K562 (cell line): Measurements from ENCODE around the gene DDIT3. TPM values are rescaled to one million over a fixed set of nuclear protein-coding genes. Genes with fewer than 3 reads are reported as not detected.

ENCODE experiments used
- CBX5 ChIP-seq: IDR thresholded peaks from 2 replicates; pipeline ENCODE4 v1.6.1; 2014; ENCODE audit warnings: low read depth, borderline replicate concordance
- CREB1 ChIP-seq, 2 experiments: sonication (generic) in 1 of 2; formaldehyde crosslinking in 1 of 2; IDR thresholded peaks; 2 replicates each; pipeline versions ENCODE4 v1.6.1 to v1.8.0; 2012 to 2022; ENCODE audit warnings: inconsistent platforms in 1 of 2, mild to moderate bottlenecking in 1 of 2, missing genetic modification reagents in 1 of 2, moderate library complexity in 1 of 2
- CTBP1 ChIP-seq: fragments of 450-650 bp; IDR thresholded peaks from 2 replicates; pipeline ENCODE4 v1.6.1; 2016; ENCODE audit warnings: borderline replicate concordance
- HNRNPK ChIP-seq: fragments of 200-400 bp; formaldehyde crosslinking; IDR thresholded peaks from one replicate; pipeline ENCODE4 v1.6.1; 2018; ENCODE audit warnings: mild to moderate bottlenecking, low read depth, low read length; ENCODE audit not compliant: poor library complexity, severe bottlenecking
- MEIS2 ChIP-seq: fragments of 450-650 bp; IDR thresholded peaks from 2 replicates; pipeline ENCODE4 v1.6.1; 2014; ENCODE audit warnings: mild to moderate bottlenecking; ENCODE audit not compliant: partially characterized antibody
- NEUROD1 ChIP-seq: fragments of 150-350 bp; IDR thresholded peaks from 2 replicates; pipeline ENCODE4 v1.6.1; 2014; ENCODE audit warnings: borderline replicate concordance, low read length, low read depth; ENCODE audit not compliant: partially characterized antibody
- OTX1 ChIP-seq: fragments of 450-650 bp; formaldehyde crosslinking; IDR thresholded peaks from 2 replicates; pipeline ENCODE4 v1.4.0; 2022; ENCODE audit warnings: mild to moderate bottlenecking
- PTRF ChIP-seq: fragments of 450-650 bp; IDR thresholded peaks from 2 replicates; pipeline ENCODE4 v1.6.1; 2016; ENCODE audit warnings: mild to moderate bottlenecking, missing genetic modification characterization, missing compliant biosample characterization
- RB1 ChIP-seq: fragments of 450-650 bp; IDR thresholded peaks from 2 replicates; pipeline ENCODE4 v1.6.1; 2017; ENCODE audit warnings: low read depth, mild to moderate bottlenecking
- ZNF239 ChIP-seq: fragments of 250-450 bp; sonication (Bioruptor Pico); IDR thresholded peaks from 2 replicates; pipeline ENCODE4 v1.4.0; 2020; ENCODE audit warnings: mild to moderate bottlenecking
- ZNF282 ChIP-seq: sonication (generic); formaldehyde crosslinking; IDR thresholded peaks from 2 replicates; pipeline ENCODE4 v1.8.1; 2023; ENCODE audit warnings: missing genetic modification reagents
- polyA plus RNA-seq, 8 experiments: library from polyadenylated mRNA; depleted of rRNA in 4 of 8; stranded (reverse) in 5 of 8; unstranded in 3 of 8; fragments of >200 nt; fragmentation: Nextera tagmentation in 2 of 8; fragmentation: Illumina TruSeq in 1 of 8; extraction: Ambion mirVana in 2 of 8; extraction: Trizol in 1 of 8; gene quantifications; 2 replicates each; pipeline versions ENCODE4 v1.2.1 to v1.2.3, GENCODE V29; 2011 to 2014; ENCODE audit warnings: inconsistent platforms in 1 of 8, missing spikeins in 1 of 8
- total RNA-seq, 7 experiments: library from RNA; depleted of rRNA in 6 of 7; stranded (reverse); fragments of >200 nt in 6 of 7; fragmentation: Illumina TruSeq in 2 of 7; extraction: Trizol in 2 of 7; gene quantifications; 2 replicates each; pipeline versions ENCODE4 v1.2.1 to v1.2.3, GENCODE V29; 2011 to 2021; ENCODE audit warnings: low replicate concordance in 1 of 7
- TF ChIP-seq, protein P1 (sequence below): fragments of 250-450 bp; sonication (Bioruptor Pico); IDR thresholded peaks from 2 replicates; pipeline ENCODE4 v1.4.0; 2020; ENCODE audit warnings: borderline replicate concordance
- TF ChIP-seq, protein P2 (sequence below): fragments of 450-650 bp; IDR thresholded peaks from 2 replicates; pipeline ENCODE4 v1.7.1; 2018; ENCODE audit warnings: mild to moderate bottlenecking, low read depth; ENCODE audit not compliant: partially characterized antibody
- TF ChIP-seq, protein P3 (sequence below): fragments of 450-650 bp; IDR thresholded peaks from 2 replicates; pipeline ENCODE4 v1.6.1; 2016; ENCODE audit warnings: low read depth

The DDIT3 gene
- total and polyA plus RNA-seq, 9 of the 15 experiments (the other 6 are each of a cell fraction or from before 2014, with no cell fraction given), result 59.1 to 272 (median 89.9) TPM

DNA sequence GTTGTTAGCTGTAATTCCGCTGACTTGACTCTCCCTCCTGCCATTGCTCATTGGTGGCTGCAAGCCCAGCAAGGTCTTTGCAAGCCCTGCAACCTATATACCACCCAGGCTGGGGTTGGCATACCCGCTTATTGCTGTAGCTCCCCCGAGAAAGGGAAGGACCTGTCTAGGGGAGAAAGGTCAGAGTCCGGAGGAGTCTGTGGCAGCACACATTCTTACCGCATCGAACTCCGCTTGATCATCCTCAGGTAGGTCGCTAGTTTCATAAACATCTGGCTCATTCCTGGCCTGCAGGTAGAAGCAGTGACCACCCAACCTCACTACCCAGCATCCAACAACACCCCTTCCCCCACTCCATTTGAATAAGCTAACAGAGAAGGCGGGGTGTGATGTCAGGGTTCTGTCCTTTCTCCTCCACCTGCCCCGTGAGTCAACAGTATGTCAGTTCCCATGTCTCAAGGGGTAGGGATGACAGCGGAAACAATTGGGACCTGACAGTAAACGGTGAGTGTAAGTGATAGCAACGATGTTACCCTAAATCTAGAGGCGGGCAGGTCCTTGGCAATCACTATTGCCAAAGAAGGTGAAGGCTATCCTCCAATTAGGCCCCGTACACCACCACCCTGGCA, 25.6 kb upstream of the DDIT3 start (continued):
- TF ChIP-seq, protein P1, sequence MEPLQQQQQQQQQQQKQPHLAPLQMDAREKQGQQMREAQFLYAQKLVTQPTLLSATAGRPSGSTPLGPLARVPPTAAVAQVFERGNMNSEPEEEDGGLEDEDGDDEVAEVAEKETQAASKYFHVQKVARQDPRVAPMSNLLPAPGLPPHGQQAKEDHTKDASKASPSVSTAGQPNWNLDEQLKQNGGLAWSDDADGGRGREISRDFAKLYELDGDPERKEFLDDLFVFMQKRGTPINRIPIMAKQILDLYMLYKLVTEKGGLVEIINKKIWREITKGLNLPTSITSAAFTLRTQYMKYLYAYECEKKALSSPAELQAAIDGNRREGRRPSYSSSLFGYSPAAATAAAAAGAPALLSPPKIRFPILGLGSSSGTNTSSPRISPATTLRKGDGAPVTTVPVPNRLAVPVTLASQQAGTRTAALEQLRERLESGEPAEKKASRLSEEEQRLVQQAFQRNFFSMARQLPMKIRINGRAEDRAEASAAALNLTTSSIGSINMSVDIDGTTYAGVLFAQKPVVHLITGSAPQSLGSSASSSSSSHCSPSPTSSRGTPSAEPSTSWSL (CRISPR knock-in tag), result no peak
- peak; percentile 47 for TF ChIP-seq CTBP1
- TF ChIP-seq, protein P2, sequence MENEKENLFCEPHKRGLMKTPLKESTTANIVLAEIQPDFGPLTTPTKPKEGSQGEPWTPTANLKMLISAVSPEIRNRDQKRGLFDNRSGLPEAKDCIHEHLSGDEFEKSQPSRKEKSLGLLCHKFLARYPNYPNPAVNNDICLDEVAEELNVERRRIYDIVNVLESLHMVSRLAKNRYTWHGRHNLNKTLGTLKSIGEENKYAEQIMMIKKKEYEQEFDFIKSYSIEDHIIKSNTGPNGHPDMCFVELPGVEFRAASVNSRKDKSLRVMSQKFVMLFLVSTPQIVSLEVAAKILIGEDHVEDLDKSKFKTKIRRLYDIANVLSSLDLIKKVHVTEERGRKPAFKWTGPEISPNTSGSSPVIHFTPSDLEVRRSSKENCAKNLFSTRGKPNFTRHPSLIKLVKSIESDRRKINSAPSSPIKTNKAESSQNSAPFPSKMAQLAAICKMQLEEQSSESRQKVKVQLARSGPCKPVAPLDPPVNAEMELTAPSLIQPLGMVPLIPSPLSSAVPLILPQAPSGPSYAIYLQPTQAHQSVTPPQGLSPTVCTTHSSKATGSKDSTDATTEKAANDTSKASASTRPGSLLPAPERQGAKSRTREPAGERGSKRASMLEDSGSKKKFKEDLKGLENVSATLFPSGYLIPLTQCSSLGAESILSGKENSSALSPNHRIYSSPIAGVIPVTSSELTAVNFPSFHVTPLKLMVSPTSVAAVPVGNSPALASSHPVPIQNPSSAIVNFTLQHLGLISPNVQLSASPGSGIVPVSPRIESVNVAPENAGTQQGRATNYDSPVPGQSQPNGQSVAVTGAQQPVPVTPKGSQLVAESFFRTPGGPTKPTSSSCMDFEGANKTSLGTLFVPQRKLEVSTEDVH, result no peak
- no peak for TF ChIP-seq NEUROD1
- no peak for TF ChIP-seq HNRNPK
- TF ChIP-seq ZNF282, result no peak
- no peak for TF ChIP-seq RB1
- no peak for TF ChIP-seq OTX1 (CRISPR knock-in tag)
- no peak for TF ChIP-seq ZNF239 (CRISPR knock-in tag)
- no peak for TF ChIP-seq CBX5
- no peak for TF ChIP-seq PTRF (tag)
- TF ChIP-seq MEIS2, result peak; percentile 60
- TF ChIP-seq CREB1 (IDR thresholded peaks at IDR 0.05), result 0 out of 2 replicates have a peak, but pooled peaks have one; percentile 19
- TF ChIP-seq CREB1 (CRISPR knock-in tag; IDR thresholded peaks at IDR 0.05), result no peak
- TF ChIP-seq, protein P3, sequence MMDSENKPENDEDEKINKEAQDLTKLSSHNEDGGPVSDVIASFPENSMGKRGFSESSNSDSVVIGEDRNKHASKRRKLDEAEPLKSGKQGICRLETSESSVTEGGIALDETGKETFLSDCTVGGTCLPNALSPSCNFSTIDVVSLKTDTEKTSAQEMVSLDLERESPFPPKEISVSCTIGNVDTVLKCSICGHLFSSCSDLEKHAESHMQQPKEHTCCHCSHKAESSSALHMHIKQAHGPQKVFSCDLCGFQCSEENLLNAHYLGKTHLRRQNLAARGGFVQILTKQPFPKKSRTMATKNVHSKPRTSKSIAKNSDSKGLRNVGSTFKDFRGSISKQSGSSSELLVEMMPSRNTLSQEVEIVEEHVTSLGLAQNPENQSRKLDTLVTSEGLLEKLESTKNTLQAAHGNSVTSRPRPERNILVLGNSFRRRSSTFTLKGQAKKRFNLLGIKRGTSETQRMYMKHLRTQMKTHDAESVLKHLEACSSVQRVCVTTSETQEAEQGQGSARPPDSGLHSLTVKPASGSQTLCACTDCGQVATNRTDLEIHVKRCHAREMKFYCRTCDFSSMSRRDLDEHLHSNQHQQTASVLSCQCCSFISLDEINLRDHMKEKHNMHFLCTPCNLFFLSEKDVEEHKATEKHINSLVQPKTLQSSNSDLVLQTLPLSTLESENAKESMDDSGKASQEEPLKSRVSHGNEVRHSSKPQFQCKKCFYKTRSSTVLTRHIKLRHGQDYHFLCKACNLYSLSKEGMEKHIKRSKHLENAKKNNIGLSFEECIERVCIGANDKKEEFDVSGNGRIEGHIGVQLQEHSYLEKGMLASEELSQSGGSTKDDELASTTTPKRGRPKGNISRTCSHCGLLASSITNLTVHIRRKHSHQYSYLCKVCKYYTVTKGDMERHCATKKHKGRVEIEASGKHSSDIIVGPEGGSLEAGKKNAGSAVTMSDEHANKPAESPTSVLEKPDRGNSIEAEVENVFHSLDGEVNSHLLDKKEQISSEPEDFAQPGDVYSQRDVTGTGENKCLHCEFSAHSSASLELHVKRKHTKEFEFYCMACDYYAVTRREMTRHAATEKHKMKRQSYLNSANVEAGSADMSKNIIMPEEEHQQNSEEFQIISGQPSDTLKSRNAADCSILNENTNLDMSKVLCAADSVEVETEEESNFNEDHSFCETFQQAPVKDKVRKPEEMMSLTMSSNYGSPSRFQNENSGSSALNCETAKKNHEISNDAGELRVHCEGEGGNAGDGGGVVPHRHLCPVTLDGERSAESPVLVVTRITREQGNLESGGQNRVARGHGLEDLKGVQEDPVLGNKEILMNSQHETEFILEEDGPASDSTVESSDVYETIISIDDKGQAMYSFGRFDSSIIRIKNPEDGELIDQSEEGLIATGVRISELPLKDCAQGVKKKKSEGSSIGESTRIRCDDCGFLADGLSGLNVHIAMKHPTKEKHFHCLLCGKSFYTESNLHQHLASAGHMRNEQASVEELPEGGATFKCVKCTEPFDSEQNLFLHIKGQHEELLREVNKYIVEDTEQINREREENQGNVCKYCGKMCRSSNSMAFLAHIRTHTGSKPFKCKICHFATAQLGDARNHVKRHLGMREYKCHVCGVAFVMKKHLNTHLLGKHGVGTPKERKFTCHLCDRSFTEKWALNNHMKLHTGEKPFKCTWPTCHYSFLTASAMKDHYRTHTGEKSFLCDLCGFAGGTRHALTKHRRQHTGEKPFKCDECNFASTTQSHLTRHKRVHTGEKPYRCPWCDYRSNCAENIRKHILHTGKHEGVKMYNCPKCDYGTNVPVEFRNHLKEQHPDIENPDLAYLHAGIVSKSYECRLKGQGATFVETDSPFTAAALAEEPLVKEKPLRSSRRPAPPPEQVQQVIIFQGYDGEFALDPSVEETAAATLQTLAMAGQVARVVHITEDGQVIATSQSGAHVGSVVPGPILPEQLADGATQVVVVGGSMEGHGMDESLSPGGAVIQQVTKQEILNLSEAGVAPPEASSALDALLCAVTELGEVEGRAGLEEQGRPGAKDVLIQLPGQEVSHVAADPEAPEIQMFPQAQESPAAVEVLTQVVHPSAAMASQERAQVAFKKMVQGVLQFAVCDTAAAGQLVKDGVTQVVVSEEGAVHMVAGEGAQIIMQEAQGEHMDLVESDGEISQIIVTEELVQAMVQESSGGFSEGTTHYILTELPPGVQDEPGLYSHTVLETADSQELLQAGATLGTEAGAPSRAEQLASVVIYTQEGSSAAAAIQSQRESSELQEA, result no peak
